GM19452 (cell line): ENCODE data around the gene THAP9.

Source experiments
- ATAC-seq: cut with Tn5 transposase; IDR thresholded peaks from one replicate; pipeline ENCODE4 v1.9.1; 2021; ENCODE audit not compliant: unreplicated experiment

The THAP9 gene

DNA sequence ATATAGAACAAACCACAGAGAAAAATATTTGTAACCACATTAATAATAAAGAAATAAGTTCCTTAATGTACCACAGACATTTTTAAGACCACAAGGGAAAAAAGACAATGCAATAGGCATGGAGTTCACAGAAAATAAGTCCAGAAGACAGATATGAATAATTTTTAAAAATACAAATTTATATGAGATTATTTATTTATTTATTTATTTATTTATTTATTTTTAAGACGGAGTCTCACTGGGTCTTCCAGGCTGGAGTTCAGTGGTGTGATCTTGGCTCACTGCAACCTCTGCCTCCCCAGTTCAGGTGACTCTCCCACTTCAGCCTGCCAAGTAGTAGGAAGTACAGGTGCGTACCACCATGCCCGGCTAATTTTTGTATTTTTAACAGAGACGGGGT is 53.7 kb downstream of the THAP9 start:
- ATAC-seq = no peak

GRCh38 chr4:82957045-82957444 is 56.5 kb downstream of the THAP9 start:
- no peak for ATAC-seq

- no peak for ATAC-seq
Measured at GRCh38 chr4:82965763-82966162, 65.2 kb downstream of the THAP9 start.

DNA sequence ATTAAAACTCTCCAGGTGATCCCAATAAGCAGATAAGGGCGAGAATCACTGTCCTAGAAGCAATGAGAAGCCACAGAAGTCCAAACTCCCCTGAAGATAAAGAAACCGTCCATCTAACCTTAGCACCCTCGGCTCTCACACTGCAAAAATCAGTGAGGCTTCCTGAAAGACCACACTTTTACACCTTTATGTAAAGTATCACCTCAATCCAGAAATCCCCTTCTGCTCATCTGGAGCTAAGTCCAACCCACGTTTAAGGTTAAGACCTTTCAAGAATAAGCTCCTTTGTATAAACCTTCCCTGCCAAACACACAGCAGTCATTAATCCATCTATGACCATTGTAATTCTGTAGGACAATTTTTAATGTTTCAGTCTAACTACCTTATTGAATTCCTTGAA is 68.4 kb downstream of the THAP9 start:
- ATAC-seq = no peak

DNA sequence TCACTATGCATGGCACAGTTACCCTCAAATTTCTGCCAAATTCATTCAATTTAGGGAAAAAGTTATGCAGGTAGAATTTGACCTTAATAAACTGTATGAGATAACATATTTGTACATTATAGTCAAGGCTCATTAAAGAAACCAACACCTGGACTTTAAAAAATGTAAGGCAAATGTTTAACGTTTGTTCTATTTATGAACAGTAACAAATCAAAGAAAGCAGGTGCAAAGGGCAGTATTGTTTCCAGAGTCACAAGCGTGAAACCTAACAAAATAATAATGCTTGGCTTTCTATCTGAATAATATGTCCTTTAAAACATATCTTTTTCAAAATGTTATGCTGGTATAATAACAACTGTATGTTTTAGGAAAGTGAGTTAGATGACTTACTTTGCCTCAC is 68.9 kb downstream of the THAP9 start:
- ATAC-seq = no peak
